Mammary epithelial cell (primary cell): ENCODE data around the gene RAB27A.

Source experiments
- EZH2 ChIP-seq: IDR thresholded peaks from 2 replicates; pipeline ENCODE4 v1.6.1; 2012; ENCODE audit warnings: low read length, inconsistent platforms, borderline replicate concordance
- TF ChIP-seq, protein P1 (sequence below), 2 donors: IDR thresholded peaks in 1 of 2; conservative IDR thresholded peaks in 1 of 2; 2 replicates each; pipeline ENCODE4 v1.5.1; 2011 to 2012; ENCODE audit warnings: inconsistent platforms in 2 of 2, low read length in 2 of 2, mild to moderate bottlenecking in 2 of 2, control low read depth in 1 of 2, low read depth in 1 of 2; ENCODE audit not compliant: insufficient read depth in 1 of 2; ENCODE audit errors: extremely low read depth in 1 of 2

DNA sequence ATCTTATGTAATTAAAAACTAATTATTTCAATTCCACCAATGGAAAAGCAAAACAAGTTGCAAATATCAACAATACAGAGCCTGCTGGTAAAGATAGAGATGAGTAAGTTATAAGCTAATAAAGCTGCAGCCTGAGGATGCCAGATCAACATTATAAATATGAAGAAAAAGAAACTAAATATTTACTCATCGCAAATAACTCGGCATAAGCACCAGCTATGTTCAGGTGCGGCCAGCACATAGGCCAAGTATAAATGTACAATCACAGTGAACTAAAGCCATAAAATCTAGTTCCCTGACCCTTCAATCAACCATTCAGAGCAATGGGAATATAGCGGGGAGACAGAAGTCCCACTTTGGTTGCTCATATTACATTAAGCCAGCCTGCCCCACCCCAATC lies 85.1 kb downstream of the RAB27A start:
- TF ChIP-seq, protein P1, sequence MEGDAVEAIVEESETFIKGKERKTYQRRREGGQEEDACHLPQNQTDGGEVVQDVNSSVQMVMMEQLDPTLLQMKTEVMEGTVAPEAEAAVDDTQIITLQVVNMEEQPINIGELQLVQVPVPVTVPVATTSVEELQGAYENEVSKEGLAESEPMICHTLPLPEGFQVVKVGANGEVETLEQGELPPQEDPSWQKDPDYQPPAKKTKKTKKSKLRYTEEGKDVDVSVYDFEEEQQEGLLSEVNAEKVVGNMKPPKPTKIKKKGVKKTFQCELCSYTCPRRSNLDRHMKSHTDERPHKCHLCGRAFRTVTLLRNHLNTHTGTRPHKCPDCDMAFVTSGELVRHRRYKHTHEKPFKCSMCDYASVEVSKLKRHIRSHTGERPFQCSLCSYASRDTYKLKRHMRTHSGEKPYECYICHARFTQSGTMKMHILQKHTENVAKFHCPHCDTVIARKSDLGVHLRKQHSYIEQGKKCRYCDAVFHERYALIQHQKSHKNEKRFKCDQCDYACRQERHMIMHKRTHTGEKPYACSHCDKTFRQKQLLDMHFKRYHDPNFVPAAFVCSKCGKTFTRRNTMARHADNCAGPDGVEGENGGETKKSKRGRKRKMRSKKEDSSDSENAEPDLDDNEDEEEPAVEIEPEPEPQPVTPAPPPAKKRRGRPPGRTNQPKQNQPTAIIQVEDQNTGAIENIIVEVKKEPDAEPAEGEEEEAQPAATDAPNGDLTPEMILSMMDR (conservative IDR thresholded peaks at IDR 0.05 in 1 of 2, IDR thresholded peaks at IDR 0.05 in 1 of 2; ENCODE audit: extremely low read depth in 1 of 2, insufficient read depth in 1 of 2, low read depth in 1 of 2, low read length in 2 of 2): no peak
- TF ChIP-seq EZH2: no peak
